ENCODE measurements around the gene ADAMTS12.
"Not testable (repeated sequence)": the region's sequence is repeated elsewhere in the genome, so short reads cannot be mapped to it uniquely, and the experiment has no call there.

The ADAMTS12 gene, protein sequence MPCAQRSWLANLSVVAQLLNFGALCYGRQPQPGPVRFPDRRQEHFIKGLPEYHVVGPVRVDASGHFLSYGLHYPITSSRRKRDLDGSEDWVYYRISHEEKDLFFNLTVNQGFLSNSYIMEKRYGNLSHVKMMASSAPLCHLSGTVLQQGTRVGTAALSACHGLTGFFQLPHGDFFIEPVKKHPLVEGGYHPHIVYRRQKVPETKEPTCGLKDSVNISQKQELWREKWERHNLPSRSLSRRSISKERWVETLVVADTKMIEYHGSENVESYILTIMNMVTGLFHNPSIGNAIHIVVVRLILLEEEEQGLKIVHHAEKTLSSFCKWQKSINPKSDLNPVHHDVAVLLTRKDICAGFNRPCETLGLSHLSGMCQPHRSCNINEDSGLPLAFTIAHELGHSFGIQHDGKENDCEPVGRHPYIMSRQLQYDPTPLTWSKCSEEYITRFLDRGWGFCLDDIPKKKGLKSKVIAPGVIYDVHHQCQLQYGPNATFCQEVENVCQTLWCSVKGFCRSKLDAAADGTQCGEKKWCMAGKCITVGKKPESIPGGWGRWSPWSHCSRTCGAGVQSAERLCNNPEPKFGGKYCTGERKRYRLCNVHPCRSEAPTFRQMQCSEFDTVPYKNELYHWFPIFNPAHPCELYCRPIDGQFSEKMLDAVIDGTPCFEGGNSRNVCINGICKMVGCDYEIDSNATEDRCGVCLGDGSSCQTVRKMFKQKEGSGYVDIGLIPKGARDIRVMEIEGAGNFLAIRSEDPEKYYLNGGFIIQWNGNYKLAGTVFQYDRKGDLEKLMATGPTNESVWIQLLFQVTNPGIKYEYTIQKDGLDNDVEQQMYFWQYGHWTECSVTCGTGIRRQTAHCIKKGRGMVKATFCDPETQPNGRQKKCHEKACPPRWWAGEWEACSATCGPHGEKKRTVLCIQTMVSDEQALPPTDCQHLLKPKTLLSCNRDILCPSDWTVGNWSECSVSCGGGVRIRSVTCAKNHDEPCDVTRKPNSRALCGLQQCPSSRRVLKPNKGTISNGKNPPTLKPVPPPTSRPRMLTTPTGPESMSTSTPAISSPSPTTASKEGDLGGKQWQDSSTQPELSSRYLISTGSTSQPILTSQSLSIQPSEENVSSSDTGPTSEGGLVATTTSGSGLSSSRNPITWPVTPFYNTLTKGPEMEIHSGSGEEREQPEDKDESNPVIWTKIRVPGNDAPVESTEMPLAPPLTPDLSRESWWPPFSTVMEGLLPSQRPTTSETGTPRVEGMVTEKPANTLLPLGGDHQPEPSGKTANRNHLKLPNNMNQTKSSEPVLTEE (N-terminal part only)

DNA sequence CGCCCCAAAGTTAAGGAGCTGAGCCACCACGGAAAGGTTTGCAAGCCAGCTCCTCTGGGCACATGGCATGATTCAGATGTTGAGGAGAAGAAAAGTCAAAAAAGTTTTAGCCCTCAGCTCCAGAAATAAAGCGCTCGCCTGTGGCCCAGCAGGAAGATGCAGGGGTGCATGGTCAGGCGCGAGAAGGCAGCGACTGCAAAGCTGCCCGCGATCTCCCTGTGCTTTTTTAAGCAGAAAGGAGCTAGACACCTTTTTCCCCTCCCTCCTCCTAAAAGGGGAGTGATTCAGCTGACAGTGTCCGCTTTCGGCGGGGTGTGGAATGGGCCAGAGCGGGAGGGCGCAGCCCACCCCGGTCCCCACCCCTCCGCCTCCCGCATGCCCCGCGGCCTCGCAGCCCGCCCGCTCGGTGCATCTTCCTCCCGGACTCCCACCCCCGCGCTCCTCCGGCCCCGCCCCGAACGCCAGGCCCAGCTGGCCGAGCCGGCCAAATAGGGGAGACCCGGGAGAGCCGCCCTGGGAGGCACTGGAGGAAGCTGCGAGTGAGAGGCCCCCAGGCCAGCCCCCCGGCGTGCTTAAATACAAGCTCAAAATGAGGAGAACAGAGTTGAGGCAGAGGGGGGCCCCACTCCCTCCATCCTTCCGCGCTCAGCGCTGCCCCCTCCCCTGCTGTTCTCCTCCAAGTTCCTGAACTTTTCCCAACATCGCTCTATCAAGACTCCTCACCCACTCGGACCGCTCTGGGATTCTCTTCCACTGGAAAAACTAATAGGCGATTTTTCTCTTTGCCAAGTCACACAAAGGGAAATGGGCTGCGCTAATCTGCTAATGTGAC is at the start of gene ADAMTS12:
Gene ADAMTS12, minus strand, starts transcription at position 203 of the 832 bp plus-strand sequence. Its CDS starts 134 bp downstream, at position 69.
- DNase-seq (ENCODE audit: low read depth), result peak; percentile 83

DNA sequence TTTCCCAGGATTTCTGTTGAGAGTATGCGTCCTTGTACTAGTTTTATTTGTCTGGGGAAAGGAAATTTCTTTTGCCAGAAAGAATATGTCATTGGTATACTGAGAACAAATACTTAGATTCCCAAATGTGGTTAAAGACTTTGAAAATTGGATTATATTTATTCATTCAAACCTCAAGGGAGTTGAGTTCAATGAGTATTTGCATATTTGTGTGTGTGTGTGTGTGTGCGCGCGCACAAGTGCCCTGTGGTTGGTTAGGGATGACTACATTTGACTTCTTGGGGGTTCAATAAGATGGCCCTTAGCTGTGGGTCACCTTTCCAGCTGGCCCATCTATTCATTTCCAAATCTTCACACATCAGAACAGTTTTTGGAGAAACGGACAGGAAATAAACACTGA is 49.3 kb upstream of the ADAMTS12 start:
- no peak for DNase-seq (ENCODE audit: low read depth)

DNA sequence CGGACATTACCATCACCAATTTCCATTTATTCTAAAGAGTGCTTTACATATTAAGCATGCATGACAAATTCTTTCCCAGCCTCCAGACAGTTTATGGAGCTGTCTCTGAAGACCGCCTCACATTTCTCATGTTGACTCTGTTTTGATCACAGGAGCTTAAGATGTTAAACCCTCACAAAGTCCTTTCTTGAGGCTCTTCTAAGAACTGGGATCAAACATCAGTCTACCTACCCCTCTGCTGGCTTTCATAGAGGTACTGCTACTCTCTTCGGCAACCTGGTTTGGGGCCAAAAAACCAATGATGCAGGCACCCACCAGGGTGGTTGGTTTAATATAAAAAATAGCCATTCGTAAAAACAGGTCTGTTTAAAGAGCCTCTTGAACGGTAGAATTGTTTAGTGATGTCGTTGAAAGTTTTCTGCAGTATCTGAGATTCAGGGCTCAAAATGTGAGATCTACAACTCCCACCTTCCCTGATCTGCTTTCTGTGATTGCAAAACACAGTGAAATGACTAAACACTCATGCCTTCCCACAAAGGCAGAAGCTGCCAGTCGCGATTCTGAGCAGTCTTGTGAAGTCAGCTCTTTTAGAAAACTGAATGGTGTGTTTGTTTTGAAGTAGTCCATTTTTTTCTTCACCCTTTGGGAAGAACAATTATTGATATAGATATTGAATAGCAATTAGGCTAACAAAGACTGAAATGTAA is 47.9 kb upstream of the ADAMTS12 start:
- DNase-seq (ENCODE audit: low read depth), result peak; percentile 46

DNA sequence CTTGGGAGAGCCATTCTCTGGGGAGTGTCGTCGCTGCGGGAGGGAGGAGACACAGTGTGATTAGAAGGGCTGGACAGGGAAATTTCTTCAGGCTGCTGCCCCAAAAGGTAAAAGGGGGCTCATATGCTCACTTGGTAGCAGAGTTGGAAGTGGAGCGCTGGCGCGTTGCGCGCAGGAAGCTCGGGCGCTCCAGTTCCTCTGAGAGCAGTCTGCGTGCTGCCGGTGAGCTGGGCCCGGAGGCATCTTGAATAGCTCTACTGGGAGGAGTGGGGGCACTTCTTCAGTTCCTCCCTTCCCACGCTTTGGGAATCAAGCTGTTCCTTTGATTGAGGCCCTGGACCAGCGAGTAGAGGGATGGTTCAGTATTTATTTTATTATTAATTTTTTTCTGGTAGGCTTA is 47.1 kb upstream of the ADAMTS12 start:
- DNase-seq (ENCODE audit: low read depth), result no peak

DNA sequence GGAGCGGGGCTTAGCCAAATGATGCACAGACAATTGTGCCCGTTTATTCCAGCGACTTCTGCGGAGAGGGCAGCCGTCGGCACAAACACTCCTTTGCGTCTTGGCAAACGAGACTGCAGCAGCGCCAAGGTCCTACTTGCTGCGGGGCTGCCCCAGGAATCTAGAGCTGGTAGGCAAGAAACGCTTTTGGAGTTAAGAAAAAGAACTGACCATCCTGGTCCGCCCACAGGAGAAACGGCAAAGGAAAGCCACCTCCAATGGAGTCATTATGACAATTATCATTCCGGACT is 46.7 kb upstream of the ADAMTS12 start:
- DNase-seq (ENCODE audit: low read depth), result no peak

DNA sequence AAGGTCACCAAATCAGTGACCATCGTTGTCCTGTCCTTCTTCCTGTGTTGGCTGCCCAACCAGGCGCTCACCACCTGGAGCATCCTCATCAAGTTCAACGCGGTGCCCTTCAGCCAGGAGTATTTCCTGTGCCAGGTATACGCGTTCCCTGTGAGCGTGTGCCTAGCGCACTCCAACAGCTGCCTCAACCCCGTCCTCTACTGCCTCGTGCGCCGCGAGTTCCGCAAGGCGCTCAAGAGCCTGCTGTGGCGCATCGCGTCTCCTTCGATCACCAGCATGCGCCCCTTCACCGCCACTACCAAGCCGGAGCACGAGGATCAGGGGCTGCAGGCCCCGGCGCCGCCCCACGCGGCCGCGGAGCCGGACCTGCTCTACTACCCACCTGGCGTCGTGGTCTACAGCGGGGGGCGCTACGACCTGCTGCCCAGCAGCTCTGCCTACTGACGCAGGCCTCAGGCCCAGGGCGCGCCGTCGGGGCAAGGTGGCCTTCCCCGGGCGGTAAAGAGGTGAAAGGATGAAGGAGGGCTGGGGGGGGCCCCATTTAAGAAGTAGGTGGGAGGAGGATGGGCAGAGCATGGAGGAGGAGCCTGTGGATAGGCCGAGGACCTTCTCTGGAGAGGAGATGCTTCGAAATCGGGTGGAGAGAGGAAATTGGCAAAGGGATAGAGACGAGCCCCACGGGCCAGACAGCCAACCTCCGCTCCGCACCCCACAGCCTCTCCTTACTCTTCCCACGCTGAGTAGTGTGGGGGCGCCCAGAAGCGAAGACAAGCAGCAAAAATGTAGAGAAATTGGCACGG is 46.1 kb upstream of the ADAMTS12 start:
- DNase-seq (ENCODE audit: low read depth), result no peak

DNA sequence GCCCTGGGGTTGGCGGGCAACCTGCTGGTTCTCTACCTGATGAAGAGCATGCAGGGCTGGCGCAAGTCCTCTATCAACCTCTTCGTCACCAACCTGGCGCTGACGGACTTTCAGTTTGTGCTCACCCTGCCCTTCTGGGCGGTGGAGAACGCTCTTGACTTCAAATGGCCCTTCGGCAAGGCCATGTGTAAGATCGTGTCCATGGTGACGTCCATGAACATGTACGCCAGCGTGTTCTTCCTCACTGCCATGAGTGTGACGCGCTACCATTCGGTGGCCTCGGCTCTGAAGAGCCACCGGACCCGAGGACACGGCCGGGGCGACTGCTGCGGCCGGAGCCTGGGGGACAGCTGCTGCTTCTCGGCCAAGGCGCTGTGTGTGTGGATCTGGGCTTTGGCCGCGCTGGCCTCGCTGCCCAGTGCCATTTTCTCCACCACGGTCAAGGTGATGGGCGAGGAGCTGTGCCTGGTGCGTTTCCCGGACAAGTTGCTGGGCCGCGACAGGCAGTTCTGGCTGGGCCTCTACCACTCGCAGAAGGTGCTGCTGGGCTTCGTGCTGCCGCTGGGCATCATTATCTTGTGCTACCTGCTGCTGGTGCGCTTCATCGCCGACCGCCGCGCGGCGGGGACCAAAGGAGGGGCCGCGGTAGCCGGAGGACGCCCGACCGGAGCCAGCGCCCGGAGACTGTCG is 45.4 kb upstream of the ADAMTS12 start:
- DNase-seq (ENCODE audit: low read depth), result no peak

DNA sequence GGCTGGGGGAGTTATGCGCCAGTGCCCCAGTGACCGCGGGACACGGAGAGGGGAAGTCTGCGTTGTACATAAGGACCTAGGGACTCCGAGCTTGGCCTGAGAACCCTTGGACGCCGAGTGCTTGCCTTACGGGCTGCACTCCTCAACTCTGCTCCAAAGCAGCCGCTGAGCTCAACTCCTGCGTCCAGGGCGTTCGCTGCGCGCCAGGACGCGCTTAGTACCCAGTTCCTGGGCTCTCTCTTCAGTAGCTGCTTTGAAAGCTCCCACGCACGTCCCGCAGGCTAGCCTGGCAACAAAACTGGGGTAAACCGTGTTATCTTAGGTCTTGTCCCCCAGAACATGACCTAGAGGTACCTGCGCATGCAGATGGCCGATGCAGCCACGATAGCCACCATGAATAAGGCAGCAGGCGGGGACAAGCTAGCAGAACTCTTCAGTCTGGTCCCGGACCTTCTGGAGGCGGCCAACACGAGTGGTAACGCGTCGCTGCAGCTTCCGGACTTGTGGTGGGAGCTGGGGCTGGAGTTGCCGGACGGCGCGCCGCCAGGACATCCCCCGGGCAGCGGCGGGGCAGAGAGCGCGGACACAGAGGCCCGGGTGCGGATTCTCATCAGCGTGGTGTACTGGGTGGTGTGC is 44.7 kb upstream of the ADAMTS12 start, which contains the start of gene RXFP3:
Gene RXFP3, plus strand, starts transcription at position 6 of the 636 bp plus-strand sequence. Its CDS starts 355 bp downstream, at position 361.
- DNase-seq (ENCODE audit: low read depth), result peak; percentile 30

DNA sequence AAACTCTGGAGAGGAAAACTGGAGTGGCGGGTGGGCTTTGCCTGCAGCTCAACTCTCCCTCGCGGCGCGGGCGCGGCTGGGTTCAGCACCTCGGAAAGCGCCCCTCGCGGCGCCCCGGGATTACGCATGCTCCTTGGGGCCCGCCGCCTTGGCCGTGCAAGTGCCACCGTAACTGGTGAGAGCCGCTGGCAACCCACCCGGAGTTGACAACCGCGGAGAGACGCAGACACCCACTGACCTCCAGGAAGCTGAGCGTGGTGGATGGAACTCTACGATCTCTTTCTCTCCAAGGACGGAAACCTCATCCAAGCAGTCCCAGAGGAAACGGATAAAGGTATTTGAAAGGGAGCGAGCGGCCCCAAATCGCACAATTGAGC is 44.2 kb upstream of the ADAMTS12 start:
- DNase-seq (ENCODE audit: low read depth), result peak; percentile 72

DNA sequence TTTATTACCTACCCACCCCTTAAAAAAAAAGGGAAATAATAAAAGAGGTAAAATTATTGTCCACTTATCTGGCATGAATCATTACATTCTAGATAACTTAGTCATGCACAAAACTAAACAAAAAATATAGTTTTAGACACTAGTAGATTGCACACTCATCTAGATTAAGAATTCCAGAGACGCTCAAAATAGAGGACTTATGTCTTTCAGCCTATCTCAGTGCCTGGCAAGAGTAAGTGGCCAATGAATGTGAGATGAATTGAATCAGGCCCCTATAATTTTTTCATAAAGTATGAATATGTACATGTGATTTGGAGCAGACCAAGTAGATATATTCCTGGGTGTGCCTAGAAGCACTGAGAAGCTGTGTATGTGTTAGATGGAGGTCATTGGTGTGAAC is 42.4 kb upstream of the ADAMTS12 start:
- peak; percentile 93 for DNase-seq (ENCODE audit: low read depth)

DNA sequence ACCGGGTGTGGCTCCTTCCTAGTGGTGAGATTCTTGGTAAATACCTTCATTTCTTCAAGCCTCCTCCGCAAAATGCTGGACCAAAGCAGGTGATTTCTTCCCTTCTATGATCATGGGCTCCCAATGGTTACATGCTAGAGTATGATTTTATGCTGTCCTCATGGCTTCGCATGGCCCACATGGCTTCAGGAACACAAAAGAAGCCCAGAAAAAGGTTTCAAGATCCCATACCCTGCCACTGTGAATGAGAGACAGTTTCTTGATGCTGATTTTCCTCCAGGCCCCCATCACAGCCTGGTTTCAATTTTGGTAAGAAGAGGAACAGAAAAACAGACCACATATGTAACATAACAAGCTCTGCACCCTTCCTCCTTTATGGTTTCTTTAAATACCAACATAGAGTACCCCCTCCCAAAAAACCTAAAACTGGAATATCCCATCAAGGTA is 42.0 kb upstream of the ADAMTS12 start:
- DNase-seq (ENCODE audit: low read depth), result no peak

DNA sequence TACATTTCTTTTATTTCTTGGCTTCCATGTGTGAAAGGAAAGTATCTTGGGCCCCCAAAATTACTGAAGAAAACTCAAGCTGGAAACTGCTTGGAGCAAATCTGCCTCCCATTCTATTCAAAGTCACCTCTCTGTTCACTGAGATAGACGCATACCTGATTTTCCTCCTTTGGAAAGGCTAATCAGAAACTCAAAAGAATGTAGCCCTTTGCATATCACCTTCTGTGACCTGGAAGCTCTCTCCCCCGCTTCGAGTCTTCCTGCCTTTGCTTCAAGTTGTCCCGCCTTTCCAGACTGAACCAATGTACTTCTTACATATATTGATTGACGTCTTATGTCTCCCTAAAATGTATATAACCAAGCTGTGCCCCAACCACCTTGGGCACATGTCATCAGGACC is 39.3 kb upstream of the ADAMTS12 start:
- no peak for DNase-seq (ENCODE audit: low read depth)

DNA sequence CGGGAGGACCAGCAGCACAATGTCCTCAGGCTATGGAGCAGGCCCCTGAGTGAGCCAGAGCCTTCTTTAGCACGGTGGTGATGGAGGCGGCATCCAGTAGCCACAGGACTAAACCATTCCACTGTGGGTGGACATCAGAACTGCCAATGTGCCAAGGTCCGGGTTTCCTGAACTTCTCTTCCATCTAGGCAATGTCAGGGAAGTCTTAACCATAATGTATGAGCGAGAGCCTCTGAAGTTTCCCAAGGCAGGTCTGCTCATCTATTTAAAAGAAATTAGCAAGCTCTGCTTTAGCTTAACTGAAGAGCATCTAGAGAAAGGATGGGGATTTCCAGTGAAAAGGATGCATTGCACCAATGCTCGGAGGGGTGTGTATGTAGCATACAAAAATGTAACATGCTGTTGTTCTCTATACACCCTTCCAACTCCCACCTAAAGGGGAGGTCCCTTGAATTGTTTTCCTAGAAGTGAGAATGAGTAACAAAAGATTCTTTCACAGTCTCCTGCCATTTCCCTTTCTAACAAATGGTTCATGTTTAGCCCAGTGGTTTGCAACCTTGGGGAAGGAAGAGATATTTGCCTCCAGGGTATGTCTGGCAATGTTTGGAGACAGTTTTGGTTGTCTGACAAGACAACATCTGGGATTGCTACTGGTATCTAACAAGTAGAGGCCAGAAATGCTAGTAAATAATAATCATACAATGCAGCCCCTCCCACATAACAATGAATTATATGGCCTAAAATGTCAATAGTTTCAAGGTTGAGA is 38.3 kb upstream of the ADAMTS12 start:
- DNase-seq (ENCODE audit: low read depth), result peak; percentile 46

DNA sequence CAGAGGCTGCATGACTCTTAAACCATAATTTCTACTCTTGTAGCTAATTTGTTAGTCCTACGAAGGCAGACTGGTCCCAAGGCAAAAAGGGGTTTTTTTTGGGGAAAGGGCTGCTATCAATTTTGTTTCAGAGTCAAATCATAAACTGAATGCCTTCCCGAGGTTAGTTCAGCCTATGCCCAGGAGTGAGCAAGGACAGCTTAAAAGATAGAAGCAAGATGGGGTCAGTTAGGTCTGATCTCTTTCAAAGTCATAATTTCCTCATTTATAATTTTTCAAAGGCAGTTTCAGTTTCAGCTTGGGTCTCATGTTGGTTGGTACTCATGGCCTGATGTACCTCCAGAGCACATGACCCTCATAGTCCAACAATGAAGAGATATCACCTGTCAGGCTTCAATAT is 36.5 kb upstream of the ADAMTS12 start:
- no peak for DNase-seq (ENCODE audit: low read depth)

DNA sequence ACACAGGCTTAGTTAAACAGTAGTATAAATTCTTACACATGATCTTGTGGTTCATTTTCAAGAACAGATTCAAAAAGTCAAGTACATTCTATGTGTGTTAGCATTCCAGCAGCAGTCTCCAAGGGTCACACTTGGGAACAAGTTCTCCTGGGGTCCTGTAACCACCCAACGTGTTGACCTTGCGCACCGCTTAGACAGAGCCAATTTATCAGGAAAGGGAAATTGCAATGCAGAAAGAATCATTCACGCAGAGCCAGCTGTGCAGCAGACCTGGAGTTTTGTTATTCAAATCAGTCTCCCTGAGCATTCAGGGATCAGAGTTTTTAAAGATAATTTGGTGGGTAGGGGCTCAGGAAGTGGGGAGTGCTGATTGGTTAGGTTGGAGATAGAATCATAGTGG is 35.9 kb upstream of the ADAMTS12 start:
- DNase-seq (ENCODE audit: low read depth), result no peak

DNA sequence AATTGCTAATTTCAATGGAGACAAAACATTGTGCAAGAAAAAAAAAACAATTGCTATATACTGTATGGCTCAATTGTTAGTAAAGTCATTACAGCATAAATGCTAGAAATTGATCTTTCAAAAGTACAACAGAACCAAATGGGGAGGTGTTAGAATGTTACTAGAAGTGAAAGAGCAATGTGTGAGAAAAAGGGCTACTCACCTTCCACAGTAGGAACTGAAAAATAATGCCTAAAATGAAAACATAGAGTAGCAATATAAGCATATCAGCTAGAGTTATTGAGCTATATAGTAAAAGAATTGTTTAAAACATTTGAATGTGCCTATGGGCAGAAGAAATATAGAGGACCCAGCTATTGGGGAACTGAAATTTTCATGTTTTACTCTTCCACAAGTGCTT is 33.5 kb upstream of the ADAMTS12 start:
- DNase-seq (ENCODE audit: low read depth), result no peak

DNA sequence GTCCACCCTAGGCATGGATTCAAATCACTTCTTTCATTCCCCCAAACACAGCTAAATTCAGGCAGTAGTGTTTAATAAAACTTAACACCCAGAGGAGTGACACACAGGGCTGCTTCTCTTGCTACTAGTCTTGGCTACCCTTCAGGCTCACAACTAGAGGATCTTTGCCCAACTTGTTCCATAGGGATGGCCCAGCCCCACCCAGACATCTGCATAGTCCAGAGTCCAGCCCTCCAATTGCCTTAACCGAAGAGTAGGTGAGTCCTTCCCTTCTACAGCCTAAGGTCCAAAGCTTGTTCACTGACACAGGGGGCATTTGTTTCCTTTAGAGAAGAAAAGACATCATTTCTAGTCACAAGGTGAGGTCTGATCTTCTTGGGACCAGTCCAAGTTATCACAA is 29.2 kb upstream of the ADAMTS12 start:
- DNase-seq (ENCODE audit: low read depth), result no peak

DNA sequence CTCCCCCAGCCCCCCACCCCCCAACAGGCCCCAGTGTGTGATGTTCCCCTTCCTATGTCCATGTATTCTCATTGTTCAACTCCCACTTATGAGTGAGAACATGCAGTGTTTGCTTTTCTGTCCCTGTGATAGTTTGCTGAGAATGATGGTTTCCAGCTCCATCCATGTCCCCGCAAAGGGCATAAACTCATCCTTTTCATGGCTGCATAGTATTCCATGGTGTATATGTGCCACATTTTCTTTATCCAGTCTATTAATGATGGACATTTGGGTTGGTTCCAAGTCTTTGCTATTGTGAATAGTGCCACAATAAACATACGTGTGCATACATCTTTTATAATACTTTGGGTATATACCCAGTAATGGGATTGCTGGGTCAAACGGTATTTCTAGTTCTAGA is 23.1 kb upstream of the ADAMTS12 start:
- not testable (repeated sequence) for DNase-seq (ENCODE audit: low read depth)
